H9 (cell line): ENCODE data around the gene SDF2. TPM values are rescaled to one million over a fixed set of nuclear protein-coding genes. Genes with fewer than 3 reads are reported as not detected.

Source experiments
- DNase-seq: peaks from one replicate; pipeline ENCODE4 v3.0.0-alpha.2; 2017
- H2AFZ ChIP-seq: one replicate; pipeline ENCODE4 v1.6.1; 2013; ENCODE audit warnings: mild to moderate bottlenecking, low read length, control low read depth, moderate library complexity
- H2AK5ac ChIP-seq: 2 replicates; pipeline ENCODE4 v1.6.1; 2013; ENCODE audit warnings: low read length, control low read depth, mixed read lengths; ENCODE audit not compliant: insufficient read length
- H2BK120ac ChIP-seq: one replicate; pipeline ENCODE4 v1.6.1; 2013; ENCODE audit warnings: low read depth, mild to moderate bottlenecking, low read length, control low read depth, inconsistent platforms; ENCODE audit not compliant: poor library complexity, severe bottlenecking
- H2BK12ac ChIP-seq: 2 replicates; pipeline ENCODE4 v1.6.1; 2013; ENCODE audit warnings: low read length, control low read depth, mixed read lengths, low read depth; ENCODE audit not compliant: insufficient read length
- H2BK15ac ChIP-seq: 2 replicates; pipeline ENCODE4 v1.6.1; 2013; ENCODE audit warnings: low read depth, low read length, control low read depth
- H2BK20ac ChIP-seq: one replicate; pipeline ENCODE4 v1.6.1; 2013; ENCODE audit warnings: low read depth, mild to moderate bottlenecking, low read length, control low read depth, inconsistent platforms; ENCODE audit not compliant: poor library complexity, severe bottlenecking
- H2BK5ac ChIP-seq: 2 replicates; pipeline ENCODE4 v1.6.1; 2013; ENCODE audit warnings: low read length, control low read depth, mixed read lengths; ENCODE audit not compliant: insufficient read length
- H3K14ac ChIP-seq: 2 replicates; pipeline ENCODE4 v1.6.1; 2013; ENCODE audit warnings: low read length, control low read depth; ENCODE audit not compliant: insufficient read depth
- H3K18ac ChIP-seq: 2 replicates; pipeline ENCODE4 v1.6.1; 2013; ENCODE audit warnings: low read depth, mild to moderate bottlenecking, mixed read lengths, low read length, control low read depth; ENCODE audit not compliant: insufficient read length
- H3K23ac ChIP-seq: 2 replicates; pipeline ENCODE4 v1.6.1; 2013; ENCODE audit warnings: low read length, control low read depth, mixed read lengths, low read depth; ENCODE audit not compliant: insufficient read length
- H3K23me2 ChIP-seq: 2 replicates; pipeline ENCODE4 v1.6.1; 2013; ENCODE audit warnings: low read depth, mild to moderate bottlenecking, mixed read lengths, low read length, control low read depth; ENCODE audit not compliant: insufficient read length, poor library complexity, severe bottlenecking
- H3K27ac ChIP-seq: 2 replicates; pipeline ENCODE4 v1.5.1; 2013; ENCODE audit warnings: low read length, control low read depth, mixed read lengths, low read depth; ENCODE audit not compliant: insufficient read length
- H3K27me3 ChIP-seq: 2 replicates; pipeline ENCODE4 v1.6.1; 2013; ENCODE audit warnings: low read length, control low read depth, inconsistent platforms; ENCODE audit not compliant: insufficient read depth
- H3K4ac ChIP-seq: 2 replicates; pipeline ENCODE4 v1.6.1; 2013; ENCODE audit warnings: low read depth, mild to moderate bottlenecking, control low read depth, inconsistent platforms, low read length, moderate library complexity
- H3K4me1 ChIP-seq: 2 replicates; pipeline ENCODE4 v1.6.1; 2013; ENCODE audit warnings: low read length, control low read depth, inconsistent platforms; ENCODE audit not compliant: insufficient read depth
- H3K4me2 ChIP-seq: 2 replicates; pipeline ENCODE4 v1.6.1; 2013; ENCODE audit warnings: low read length, control low read depth, mixed read lengths; ENCODE audit not compliant: insufficient read length, insufficient read depth
- H3K56ac ChIP-seq: 2 replicates; pipeline ENCODE4 v1.6.1; 2013; ENCODE audit warnings: low read depth, mild to moderate bottlenecking, mixed read lengths, low read length, control low read depth; ENCODE audit not compliant: insufficient read length
- H3K79me1 ChIP-seq: 2 replicates; pipeline ENCODE4 v1.6.1; 2013; ENCODE audit warnings: low read depth, mild to moderate bottlenecking, moderate library complexity, low read length, control low read depth, inconsistent platforms; ENCODE audit not compliant: insufficient read depth, poor library complexity, severe bottlenecking
- H3K79me2 ChIP-seq: 2 replicates; pipeline ENCODE4 v1.6.1; 2013; ENCODE audit warnings: low read length, control low read depth, inconsistent platforms; ENCODE audit not compliant: insufficient read depth
- H3K9ac ChIP-seq: 2 replicates; pipeline ENCODE4 v1.6.1; 2013; ENCODE audit warnings: low read length, control low read depth, mixed read lengths; ENCODE audit not compliant: insufficient read length; ENCODE audit errors: extremely low read depth
- H3K9me3 ChIP-seq: one replicate; pipeline ENCODE4 v1.6.1; 2013; ENCODE audit warnings: low read depth, low read length, inconsistent platforms; ENCODE audit not compliant: control insufficient read depth
- H3T11ph ChIP-seq: one replicate; pipeline ENCODE4 v1.6.1; 2013; ENCODE audit warnings: mild to moderate bottlenecking, low read length, control low read depth, inconsistent platforms
- H4K20me1 ChIP-seq: one replicate; pipeline ENCODE4 v1.6.1; 2013; ENCODE audit not compliant: control insufficient read depth, insufficient read length, insufficient read depth
- H4K5ac ChIP-seq: 2 replicates; pipeline ENCODE4 v1.6.1; 2013; ENCODE audit warnings: low read depth, mild to moderate bottlenecking, mixed read lengths, low read length, control low read depth; ENCODE audit not compliant: insufficient read length
- H4K8ac ChIP-seq: replicated peaks from 2 replicates; pipeline ENCODE4 v1.6.1; 2013; ENCODE audit warnings: low read length, control low read depth, mixed read lengths, low read depth; ENCODE audit not compliant: insufficient read length
- H4K91ac ChIP-seq: 2 replicates; pipeline ENCODE4 v1.6.1; 2013; ENCODE audit warnings: low read depth, mild to moderate bottlenecking, moderate library complexity, mixed read lengths, low read length, control low read depth; ENCODE audit not compliant: insufficient read length
- H3K27ac Mint-ChIP-seq, 3 experiments: 2 replicates in 2 of 3; 3 replicates in 1 of 3; pipeline ENCODE4 v1.8.0; 2020 to 2021; ENCODE audit warnings: mixed read lengths in 3 of 3, mild to moderate bottlenecking in 1 of 3, moderate library complexity in 1 of 3
- H3K27me3 Mint-ChIP-seq: 2 replicates; pipeline ENCODE4 v1.8.0; 2021; ENCODE audit warnings: low read depth, mild to moderate bottlenecking, moderate library complexity, mixed read lengths
- H3K36me3 Mint-ChIP-seq, 3 experiments: 2 replicates in 2 of 3; 3 replicates in 1 of 3; pipeline ENCODE4 v1.8.0; 2020 to 2021; ENCODE audit warnings: low read depth in 3 of 3, mixed read lengths in 3 of 3; ENCODE audit not compliant: insufficient read depth in 1 of 3
- H3K4me1 Mint-ChIP-seq, 2 experiments: 2 replicates each; pipeline ENCODE4 v1.8.0; 2020; ENCODE audit warnings: mixed read lengths in 2 of 2
- H3K4me3 Mint-ChIP-seq, 2 experiments: 2 replicates in 1 of 2; 3 replicates in 1 of 2; pipeline ENCODE4 v1.8.0; 2020 to 2021; ENCODE audit warnings: mild to moderate bottlenecking in 2 of 2, mixed read lengths in 2 of 2, moderate library complexity in 1 of 2
- H3K9me3 Mint-ChIP-seq, 2 experiments: 2 replicates in 1 of 2; 3 replicates in 1 of 2; pipeline ENCODE4 v1.8.0; 2020; ENCODE audit warnings: mild to moderate bottlenecking in 2 of 2, mixed read lengths in 2 of 2, moderate library complexity in 1 of 2
- CTCF ChIP-seq: fragments of 200-600 bp; sonication (generic); conservative IDR thresholded peaks from 3 replicates; pipeline ENCODE4 v1.8.0; 2021; ENCODE audit warnings: antibody characterized with exemption, mild to moderate bottlenecking
- WGBS: extraction: QIAGEN DNeasy Blood & Tissue Kit; methylation state at CpG from one replicate; pipeline ENCODE4 v1.1.7; 2013; ENCODE audit warnings: missing lambda C conversion rate, low lambda C conversion rate, mixed read lengths; ENCODE audit not compliant: insufficient read length; ENCODE audit errors: extremely low coverage; 5-methylcytosine and 5-hydroxymethylcytosine counted together
- total RNA-seq: library from RNA; stranded (reverse); gene quantifications from 2 replicates; pipeline ENCODE4 v1.2.1, GENCODE V29; 2021

Gene SDF2
- total RNA-seq, 1 experiment from 2014 or later, result 40.2 TPM

- Histone ChIP-seq H2BK12ac (no peak overlapping the region), H4K5ac (no peak overlapping the region), H3K23me2 (no peaks in the 10 kb centered on the region), H3K79me1 (no peaks in the 10 kb centered on the region), H2BK5ac (no peak overlapping the region), H3K56ac (no peak overlapping the region), H2BK15ac (no peak overlapping the region), H4K8ac (no peak overlapping the region), H2AFZ (no peak overlapping the region), H2AK5ac (no peak overlapping the region), H3K79me2 (no peaks in the 10 kb centered on the region), H3K4me2 (no peak overlapping the region), H3K14ac (no peak overlapping the region), H3T11ph (no peak overlapping the region), H2BK120ac (no peak overlapping the region), H3K27ac (no peak overlapping the region), H2BK20ac (no peak overlapping the region), H3K4ac (no peak overlapping the region), H3K9me3 (no peaks in the 10 kb centered on the region), H4K91ac (no peak overlapping the region), H4K20me1 (no peaks in the 10 kb centered on the region), H3K4me1 (no peaks in the 10 kb centered on the region), H3K18ac (no peak overlapping the region), H3K23ac (no peak overlapping the region), H3K9ac (no peak overlapping the region), H3K27me3 (peaks cover 1% of the 10 kb centered on the region; the same call in 1 of the 2 replicates)
- TF ChIP-seq CTCF, result no peak
- Mint-ChIP-seq H3K36me3 (peaks cover 57 to 99% (median 79%) of the 10 kb centered on the region in 3 experiments; a peak in 6 of 7 replicates), H3K9me3 (no peaks in the 10 kb centered on the region), H3K4me3 (no peak overlapping the region), H3K4me1 (no peaks in the 10 kb centered on the region), H3K27ac (no peak overlapping the region; a peak in 1 of 7 replicates), H3K27me3 (no peaks in the 10 kb centered on the region)
- no CpG with 5 or more reads among the region's 3 CpGs for WGBS
- no peak for DNase-seq
Observed at GRCh38 chr17:28689011-28689410, 27.3 kb upstream of the SDF2 start.
